GM12874 (cell line): ENCODE measurements around the gene MED15.

ENCODE experiments used
- TF ChIP-seq, protein P1 (sequence below): IDR thresholded peaks from 2 replicates; pipeline ENCODE4 v1.5.1; 2011; ENCODE audit warnings: low read depth, mild to moderate bottlenecking, control low read depth, low read length, moderate library complexity; ENCODE audit not compliant: insufficient read depth

MED15 gene

DNA sequence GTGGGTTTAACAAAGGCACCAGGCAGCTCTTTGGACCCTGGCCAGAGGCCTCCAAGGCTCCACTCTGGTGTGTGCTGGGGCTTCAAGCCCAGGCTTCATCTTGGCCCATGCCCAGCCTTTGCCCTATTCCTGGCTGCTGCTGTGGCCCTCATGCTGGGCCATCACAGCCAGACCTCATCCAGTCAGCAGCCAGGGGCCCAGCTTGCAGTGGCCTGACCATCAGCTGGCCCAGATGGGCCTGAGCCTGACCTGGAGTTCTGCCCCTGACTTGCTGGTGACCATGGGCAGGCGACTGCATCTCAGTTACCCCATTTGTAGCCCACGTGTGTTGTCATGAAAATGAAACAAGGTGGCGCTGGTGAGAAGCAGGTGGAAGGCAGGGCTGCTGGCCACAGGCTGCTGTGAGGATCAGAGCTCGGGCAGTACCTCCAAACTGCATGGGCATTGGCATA is 76.1 kb downstream of the MED15 start:
- TF ChIP-seq, protein P1, sequence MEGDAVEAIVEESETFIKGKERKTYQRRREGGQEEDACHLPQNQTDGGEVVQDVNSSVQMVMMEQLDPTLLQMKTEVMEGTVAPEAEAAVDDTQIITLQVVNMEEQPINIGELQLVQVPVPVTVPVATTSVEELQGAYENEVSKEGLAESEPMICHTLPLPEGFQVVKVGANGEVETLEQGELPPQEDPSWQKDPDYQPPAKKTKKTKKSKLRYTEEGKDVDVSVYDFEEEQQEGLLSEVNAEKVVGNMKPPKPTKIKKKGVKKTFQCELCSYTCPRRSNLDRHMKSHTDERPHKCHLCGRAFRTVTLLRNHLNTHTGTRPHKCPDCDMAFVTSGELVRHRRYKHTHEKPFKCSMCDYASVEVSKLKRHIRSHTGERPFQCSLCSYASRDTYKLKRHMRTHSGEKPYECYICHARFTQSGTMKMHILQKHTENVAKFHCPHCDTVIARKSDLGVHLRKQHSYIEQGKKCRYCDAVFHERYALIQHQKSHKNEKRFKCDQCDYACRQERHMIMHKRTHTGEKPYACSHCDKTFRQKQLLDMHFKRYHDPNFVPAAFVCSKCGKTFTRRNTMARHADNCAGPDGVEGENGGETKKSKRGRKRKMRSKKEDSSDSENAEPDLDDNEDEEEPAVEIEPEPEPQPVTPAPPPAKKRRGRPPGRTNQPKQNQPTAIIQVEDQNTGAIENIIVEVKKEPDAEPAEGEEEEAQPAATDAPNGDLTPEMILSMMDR = peak; percentile 27; the same call in 1 of the 2 replicates

DNA sequence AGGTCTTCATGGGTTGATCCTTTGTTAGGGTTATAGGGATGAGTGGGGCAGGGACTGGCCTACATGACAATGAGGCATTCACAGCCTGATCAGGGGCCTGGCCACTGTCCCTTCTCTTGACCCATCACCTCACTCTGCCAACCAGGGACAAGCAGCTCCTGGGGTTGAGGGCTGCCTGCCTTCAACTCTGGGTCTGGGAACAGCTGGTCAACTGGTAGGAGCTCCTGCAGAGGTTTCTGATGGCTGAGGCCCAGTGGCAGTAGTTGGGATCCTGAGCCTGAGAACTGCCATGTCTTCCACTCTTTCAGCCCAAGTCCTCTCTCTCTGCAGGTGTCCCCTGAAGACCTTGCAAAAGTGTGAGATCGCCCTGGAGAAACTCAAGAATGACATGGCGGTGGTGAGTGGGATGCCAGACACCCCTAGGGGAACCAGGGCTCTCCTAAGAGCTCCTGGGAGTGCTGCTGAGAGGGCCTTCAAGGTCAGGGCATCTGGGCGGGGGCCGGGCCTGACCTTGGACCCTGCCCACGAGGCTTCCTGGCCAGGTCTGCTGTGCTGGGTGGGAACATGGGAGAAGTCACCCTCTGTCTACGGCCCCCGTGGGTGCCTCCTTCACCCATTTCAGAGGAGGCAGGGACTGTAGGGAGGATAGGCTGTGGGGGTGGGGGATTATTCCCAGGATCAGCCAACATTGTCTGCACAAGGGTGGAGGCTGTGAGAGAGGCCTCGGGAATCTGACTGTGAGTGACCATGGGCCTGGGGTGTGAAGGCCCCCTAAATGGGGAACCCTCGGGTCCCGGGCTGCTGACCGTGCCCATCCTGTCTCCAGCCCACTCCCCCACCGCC is 76.8 kb downstream of the MED15 start:
- TF ChIP-seq, protein P1 = no peak

DNA sequence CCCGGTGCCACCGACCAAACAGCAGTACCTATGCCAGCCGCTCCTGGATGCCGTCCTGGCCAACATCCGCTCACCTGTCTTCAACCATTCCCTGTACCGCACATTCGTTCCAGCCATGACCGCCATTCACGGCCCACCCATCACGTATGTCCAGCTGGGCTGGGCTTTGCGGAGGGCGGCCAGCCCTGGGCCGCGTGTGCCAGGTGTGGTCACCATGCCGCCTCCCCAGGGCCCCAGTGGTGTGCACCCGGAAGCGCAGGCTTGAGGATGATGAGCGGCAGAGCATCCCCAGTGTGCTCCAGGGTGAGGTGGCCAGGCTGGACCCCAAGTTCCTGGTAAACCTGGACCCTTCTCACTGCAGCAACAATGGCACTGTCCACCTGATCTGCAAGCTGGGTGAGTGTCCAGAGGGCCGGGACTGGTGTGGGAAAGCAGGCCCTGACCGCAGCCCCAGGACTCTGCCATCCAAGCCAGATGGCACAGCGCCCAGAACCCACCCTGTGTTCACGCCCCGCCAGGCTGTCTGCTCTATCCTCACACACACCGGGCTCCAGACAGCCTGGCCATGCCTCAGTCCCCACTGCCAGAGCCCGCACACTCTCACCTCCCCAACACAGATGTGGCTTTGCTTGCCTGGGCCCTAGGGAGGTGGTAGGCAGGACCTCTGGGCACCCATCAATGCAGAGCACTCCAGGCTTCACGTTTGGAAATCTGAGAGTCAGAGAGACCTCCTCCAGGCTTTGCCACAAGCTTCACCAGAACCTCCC is 77.6 kb downstream of the MED15 start:
- TF ChIP-seq, protein P1 = no peak

DNA sequence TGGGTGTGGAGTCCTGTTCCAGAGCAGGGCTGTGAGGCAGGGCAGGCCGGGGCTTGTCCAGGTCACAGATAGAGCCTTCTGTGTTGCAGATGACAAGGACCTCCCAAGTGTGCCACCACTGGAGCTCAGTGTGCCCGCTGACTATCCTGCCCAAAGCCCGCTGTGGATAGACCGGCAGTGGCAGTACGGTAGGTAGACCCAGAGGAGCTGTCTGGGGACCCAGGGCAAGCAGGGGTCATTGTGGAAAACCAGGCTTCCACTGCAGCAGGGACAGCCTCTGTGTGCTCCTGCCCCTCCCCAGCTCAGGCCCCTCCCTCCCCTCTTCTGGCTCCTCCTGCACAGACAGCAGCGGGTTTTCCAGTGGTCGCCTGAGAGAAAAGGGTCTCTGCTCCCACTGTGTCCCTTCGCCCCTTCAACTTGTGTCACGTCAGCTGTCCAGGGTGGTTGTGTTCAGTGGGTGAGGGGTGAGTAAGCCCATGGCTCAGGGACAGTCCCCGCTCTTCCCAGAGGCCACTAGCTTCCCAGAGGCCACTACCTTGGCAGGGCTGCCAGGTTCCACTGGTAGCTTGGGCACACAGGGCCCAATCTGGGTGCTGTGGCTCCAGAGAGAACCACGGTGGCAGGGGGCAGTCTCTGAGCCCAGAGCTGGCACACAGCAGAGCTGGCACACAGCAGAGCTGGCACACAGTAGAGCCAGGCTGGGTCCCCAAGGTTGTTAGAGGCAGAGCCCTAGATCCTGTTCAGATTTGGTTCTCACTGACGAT is 78.4 kb downstream of the MED15 start:
- TF ChIP-seq, protein P1 = no peak

DNA sequence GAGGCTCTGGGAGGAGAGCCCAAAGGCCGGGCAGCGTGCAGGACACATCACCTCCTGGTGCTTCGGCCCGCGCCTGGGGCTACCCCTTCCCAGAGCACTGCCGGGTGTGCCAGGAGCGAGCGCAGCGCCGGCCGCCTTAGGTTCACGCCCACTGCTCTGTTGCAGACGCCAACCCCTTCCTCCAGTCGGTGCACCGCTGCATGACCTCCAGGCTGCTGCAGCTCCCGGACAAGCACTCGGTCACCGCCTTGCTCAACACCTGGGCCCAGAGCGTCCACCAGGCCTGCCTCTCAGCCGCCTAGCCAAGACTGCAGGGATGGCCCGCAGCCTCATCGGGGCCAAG is 79.0 kb downstream of the MED15 start:
- TF ChIP-seq, protein P1 = no peak

DNA sequence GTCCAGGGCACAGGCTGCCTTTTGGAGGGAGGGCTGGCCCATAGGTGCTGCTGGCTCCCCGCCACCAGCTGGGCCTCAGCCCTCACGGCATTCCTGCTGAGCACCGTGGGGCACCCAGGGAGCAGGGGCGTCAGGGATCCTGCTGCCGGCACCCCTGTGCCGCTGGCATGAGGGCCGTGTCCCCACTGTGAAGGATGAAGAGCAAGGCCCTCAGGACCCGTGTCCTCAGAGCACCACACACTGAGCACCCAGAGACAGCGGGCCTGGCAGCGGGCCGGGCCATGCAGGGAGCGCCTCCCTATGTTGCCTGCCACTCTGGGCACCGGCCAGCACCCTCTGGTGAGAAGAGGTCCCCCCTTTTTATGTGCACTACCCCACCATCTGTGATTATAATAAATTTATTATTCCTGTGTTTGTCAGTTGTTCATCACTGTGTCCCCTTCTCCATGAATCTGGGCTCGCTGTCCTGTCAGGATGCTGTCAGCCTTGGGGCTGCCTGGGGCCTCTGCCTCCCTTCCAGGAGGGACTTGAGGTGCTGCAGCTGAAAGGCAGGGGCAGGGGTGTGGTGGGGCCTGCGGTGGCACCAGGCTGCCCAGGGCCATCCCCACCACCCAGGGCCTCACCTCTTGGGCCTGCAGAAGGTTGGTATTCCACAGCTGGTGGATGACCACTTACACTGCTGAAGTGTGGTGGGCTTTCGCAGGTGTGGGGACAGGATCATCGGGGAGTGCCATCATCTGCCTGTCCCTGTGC is 80.0 kb downstream of the MED15 start:
- TF ChIP-seq, protein P1 = no peak
